Left ventricle myocardium inferior (tissue), 1 donor: ENCODE data around the gene FOXJ3. TPM values are rescaled to one million over a fixed set of nuclear protein-coding genes. Genes with fewer than 3 reads are reported as not detected.

Source experiments
- DNase-seq: peaks from one replicate; pipeline ENCODE4 v3.0.0-alpha.2; 2020
- H3K27ac ChIP-seq: fragments of 200-600 bp; replicated peaks from 2 replicates; pipeline ENCODE4 v1.8.0; 2021
- H3K27me3 ChIP-seq: fragments of 200-600 bp; 2 replicates; pipeline ENCODE4 v1.8.0; 2021; ENCODE audit warnings: low read depth
- H3K36me3 ChIP-seq: fragments of 200-600 bp; 2 replicates; pipeline ENCODE4 v1.8.0; 2021
- H3K4me1 ChIP-seq: fragments of 200-600 bp; 2 replicates; pipeline ENCODE4 v1.8.0; 2021
- H3K4me3 ChIP-seq: fragments of 200-600 bp; 2 replicates; pipeline ENCODE4 v1.8.0; 2021; ENCODE audit warnings: mild to moderate bottlenecking, moderate library complexity
- H3K9me3 ChIP-seq: fragments of 200-600 bp; replicated peaks from 2 replicates; pipeline ENCODE4 v1.8.0; 2021
- CTCF ChIP-seq: fragments of 200-600 bp; IDR thresholded peaks from 2 replicates; pipeline ENCODE4 v1.8.0; 2021; ENCODE audit warnings: antibody characterized with exemption, mild to moderate bottlenecking, borderline replicate concordance
- intact Hi-C: fragments of 100-400 bp; cut with micrococcal nuclease; formaldehyde crosslinking; loops from one replicate; pipeline ENCODE4 v1.11.0; 2022
- total RNA-seq: library from RNA; stranded (reverse); fragmentation: NEBNext Ultra II Directional; extraction: Animal tissue kit (Norgen Biotek cat#: 25700); gene quantifications from one replicate; pipeline ENCODE4 v1.2.1, GENCODE V29; 2021
- donor health status: DM: no; HTN: yes; CAD: no; lungs with severe emphysema.

FOXJ3 gene
- total RNA-seq, 1 donor from 2014 or later, result 40.7 TPM

- Histone ChIP-seq H3K4me3 (no peak overlapping the region), H3K9me3 (no peaks in the 10 kb centered on the region), H3K27me3 (no peaks in the 10 kb centered on the region), H3K27ac (no peak overlapping the region), H3K36me3 (peaks cover 7% of the 10 kb centered on the region), H3K4me1 (peaks cover 51% of the 10 kb centered on the region)
- intact Hi-C loops, result no loop called here
- no peak for TF ChIP-seq CTCF
- DNase-seq, result no peak
Observed at GRCh38 chr1:42311138-42311537, 23.9 kb downstream of the FOXJ3 start.

GRCh38 chr1:42306977-42307376, 28.1 kb downstream of the FOXJ3 start:
- no peak for TF ChIP-seq CTCF
- no peak overlapping the region for H3K4me3 ChIP-seq
- H3K9me3 ChIP-seq, result peaks cover 10% of the 10 kb centered on the region
- H3K27ac ChIP-seq, result no peak overlapping the region
- H3K36me3 ChIP-seq, result peaks cover 11% of the 10 kb centered on the region
- intact Hi-C loops, result no loop called here
- DNase-seq, result no peak
- peaks cover 12% of the 10 kb centered on the region for H3K4me1 ChIP-seq
- H3K27me3 ChIP-seq, result no peaks in the 10 kb centered on the region

- intact Hi-C loops, result no loop called here
- Histone ChIP-seq H3K27ac (no peak overlapping the region), H3K9me3 (peaks cover 20% of the 10 kb centered on the region), H3K27me3 (no peaks in the 10 kb centered on the region), H3K4me3 (no peak overlapping the region), H3K4me1 (peaks cover 4% of the 10 kb centered on the region), H3K36me3 (peaks cover 18% of the 10 kb centered on the region)
- no peak for TF ChIP-seq CTCF
- no peak for DNase-seq
Observed at GRCh38 chr1:42305639-42306038, 29.4 kb downstream of the FOXJ3 start.

GRCh38 chr1:42302034-42302433, 33.0 kb downstream of the FOXJ3 start:
- intact Hi-C loops, result no loop called here

GRCh38 chr1:42298520-42298919, 36.5 kb downstream of the FOXJ3 start:
- Histone ChIP-seq H3K4me3 (no peak overlapping the region), H3K36me3 (peaks cover 11% of the 10 kb centered on the region), H3K4me1 (no peaks in the 10 kb centered on the region), H3K27me3 (no peaks in the 10 kb centered on the region), H3K27ac (no peak overlapping the region), H3K9me3 (peaks cover 17% of the 10 kb centered on the region)
- DNase-seq, result no peak
- intact Hi-C loops, result no loop called here
- TF ChIP-seq CTCF, result no peak

More at GRCh38 chr1:42302034-42302433, 33.0 kb downstream of the FOXJ3 start:
- Histone ChIP-seq H3K27me3 (no peaks in the 10 kb centered on the region), H3K4me3 (no peak overlapping the region), H3K9me3 (peaks cover 24% of the 10 kb centered on the region), H3K27ac (no peak overlapping the region), H3K36me3 (peaks cover 11% of the 10 kb centered on the region), H3K4me1 (peaks cover 3% of the 10 kb centered on the region)
- no peak for TF ChIP-seq CTCF
- DNase-seq, result no peak

GRCh38 chr1:42295816-42296215, 39.2 kb downstream of the FOXJ3 start:
- Histone ChIP-seq H3K36me3 (no peaks in the 10 kb centered on the region), H3K9me3 (peaks cover 4% of the 10 kb centered on the region), H3K4me1 (no peaks in the 10 kb centered on the region), H3K4me3 (no peak overlapping the region), H3K27me3 (no peaks in the 10 kb centered on the region), H3K27ac (no peak overlapping the region)
- intact Hi-C loops, result no loop called here
- TF ChIP-seq CTCF, result no peak
- DNase-seq, result no peak
